Lower leg skin (tissue), 3 donors: Measurements from ENCODE around the gene RPS15.

Experiments
- POLR2A ChIP-seq, 2 donors: fragments of 450-650 bp; IDR thresholded peaks; one replicate each; pipeline ENCODE4 v1.6.1; 2016 to 2017; ENCODE audit warnings: antibody characterized with exemption in 2 of 2, mild to moderate bottlenecking in 1 of 2, moderate library complexity in 1 of 2
- TF ChIP-seq, protein P1 (sequence below), 3 donors: fragments of 450-650 bp; IDR thresholded peaks; one replicate each; pipeline ENCODE4 v1.5.1; 2016; ENCODE audit warnings: antibody characterized with exemption in 3 of 3, mild to moderate bottlenecking in 3 of 3, moderate library complexity in 2 of 3

DNA sequence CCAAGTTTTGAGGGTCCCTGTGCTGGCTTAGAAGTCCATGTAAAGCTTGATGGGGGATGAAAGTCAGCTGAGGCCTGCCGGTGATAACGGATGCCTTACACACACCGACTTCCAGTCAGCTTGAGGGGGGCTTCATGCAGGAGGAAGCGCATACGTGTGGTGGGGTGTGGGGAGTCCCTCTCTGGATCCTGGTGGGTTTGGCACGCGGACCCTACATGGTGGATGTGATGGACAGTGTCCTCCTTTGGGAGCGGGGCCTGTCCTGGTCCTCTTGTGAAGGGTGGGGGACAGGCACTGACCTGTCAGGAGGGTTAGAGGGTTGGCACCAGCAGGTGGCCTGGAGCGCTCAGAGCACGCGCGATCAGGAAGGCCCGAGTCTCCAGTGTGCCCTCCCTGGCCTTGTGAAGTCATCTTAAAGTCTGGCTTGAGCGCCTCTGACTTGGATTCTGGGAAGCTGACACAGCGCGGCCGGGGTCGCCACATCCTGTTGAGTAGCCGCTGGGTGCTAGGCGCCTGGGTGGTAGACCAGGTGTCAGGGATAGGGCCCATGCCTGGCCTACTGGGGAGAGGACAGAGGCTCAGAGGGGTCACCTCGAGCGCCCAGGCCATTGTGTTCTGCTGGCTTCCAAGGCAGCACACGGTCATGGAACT, 27.9 kb upstream of the RPS15 start:
- TF ChIP-seq, protein P1, sequence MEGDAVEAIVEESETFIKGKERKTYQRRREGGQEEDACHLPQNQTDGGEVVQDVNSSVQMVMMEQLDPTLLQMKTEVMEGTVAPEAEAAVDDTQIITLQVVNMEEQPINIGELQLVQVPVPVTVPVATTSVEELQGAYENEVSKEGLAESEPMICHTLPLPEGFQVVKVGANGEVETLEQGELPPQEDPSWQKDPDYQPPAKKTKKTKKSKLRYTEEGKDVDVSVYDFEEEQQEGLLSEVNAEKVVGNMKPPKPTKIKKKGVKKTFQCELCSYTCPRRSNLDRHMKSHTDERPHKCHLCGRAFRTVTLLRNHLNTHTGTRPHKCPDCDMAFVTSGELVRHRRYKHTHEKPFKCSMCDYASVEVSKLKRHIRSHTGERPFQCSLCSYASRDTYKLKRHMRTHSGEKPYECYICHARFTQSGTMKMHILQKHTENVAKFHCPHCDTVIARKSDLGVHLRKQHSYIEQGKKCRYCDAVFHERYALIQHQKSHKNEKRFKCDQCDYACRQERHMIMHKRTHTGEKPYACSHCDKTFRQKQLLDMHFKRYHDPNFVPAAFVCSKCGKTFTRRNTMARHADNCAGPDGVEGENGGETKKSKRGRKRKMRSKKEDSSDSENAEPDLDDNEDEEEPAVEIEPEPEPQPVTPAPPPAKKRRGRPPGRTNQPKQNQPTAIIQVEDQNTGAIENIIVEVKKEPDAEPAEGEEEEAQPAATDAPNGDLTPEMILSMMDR (IDR thresholded peaks at IDR 0.05), result no peak
- no peak for TF ChIP-seq POLR2A (IDR thresholded peaks at IDR 0.05)
